Keratinocyte (primary cell): ENCODE data around the gene SDF4. TPM values are rescaled to one million over a fixed set of nuclear protein-coding genes. Genes with fewer than 3 reads are reported as not detected.

Source experiments
- DNase-seq: peaks from one replicate; pipeline ENCODE4 v3.0.0-alpha.2; 2011; ENCODE audit warnings: low read depth, missing footprints, low spot score
- FAIRE-seq: peaks from 2 replicates; lab custom pipeline; 2011; peaks lifted over from hg19 to GRCh38; lab: Jason Lieb, UNC
- H2AFZ ChIP-seq: 2 replicates; pipeline ENCODE4 v1.6.0; 2012; ENCODE audit warnings: low read length, control low read depth, inconsistent platforms; ENCODE audit not compliant: control insufficient read depth
- H3K27ac ChIP-seq: 2 replicates; pipeline ENCODE4 v1.5.1; 2011; ENCODE audit warnings: low read length; ENCODE audit not compliant: control insufficient read depth, insufficient read depth
- H3K27me3 ChIP-seq: 3 replicates; pipeline ENCODE4 v1.6.0; 2011; ENCODE audit warnings: low read length; ENCODE audit not compliant: control insufficient read depth, insufficient read depth; ENCODE audit errors: extremely low read depth
- H3K36me3 ChIP-seq, 2 experiments: 2 replicates in 1 of 2; 3 replicates in 1 of 2; pipeline ENCODE4 v1.5.1; 2011; ENCODE audit warnings: low read length in 2 of 2, mild to moderate bottlenecking in 1 of 2; ENCODE audit not compliant: control insufficient read depth in 2 of 2, insufficient read depth in 2 of 2; ENCODE audit errors: extremely low read depth in 1 of 2
- H3K4me1 ChIP-seq: 3 replicates; pipeline ENCODE4 v1.5.1; 2011; ENCODE audit warnings: low read length; ENCODE audit not compliant: control insufficient read depth, insufficient read depth; ENCODE audit errors: extremely low read depth
- H3K4me2 ChIP-seq: 3 replicates; pipeline ENCODE4 v1.6.0; 2011; ENCODE audit warnings: low read depth, low read length; ENCODE audit not compliant: control insufficient read depth, insufficient read depth; ENCODE audit errors: extremely low read depth
- H3K4me3 ChIP-seq, 3 experiments: fragments of 200-600 bp in 1 of 3; sonication (generic) in 1 of 3; 2 replicates in 2 of 3; 3 replicates in 1 of 3; pipeline ENCODE4 v1.5.1; 2011 to 2016; ENCODE audit warnings: low read length in 3 of 3, mild to moderate bottlenecking in 3 of 3, control low read depth in 2 of 3, inconsistent platforms in 1 of 3, low read depth in 1 of 3, mixed read lengths in 1 of 3, mixed run types in 1 of 3, moderate library complexity in 1 of 3; ENCODE audit not compliant: control insufficient read depth in 2 of 3, insufficient read depth in 2 of 3; ENCODE audit errors: extremely low read depth in 1 of 3
- H3K79me2 ChIP-seq: 2 replicates; pipeline ENCODE4 v1.6.0; 2012; ENCODE audit warnings: low read length; ENCODE audit not compliant: control insufficient read depth, insufficient read depth
- H3K9ac ChIP-seq: 3 replicates; pipeline ENCODE4 v1.6.0; 2011; ENCODE audit warnings: low read length; ENCODE audit not compliant: control insufficient read depth, insufficient read depth; ENCODE audit errors: extremely low read depth
- H3K9me1 ChIP-seq: 3 replicates; pipeline ENCODE4 v1.6.0; 2011; ENCODE audit warnings: low read length; ENCODE audit not compliant: control insufficient read depth, insufficient read depth; ENCODE audit errors: extremely low read depth
- H3K9me3 ChIP-seq: 2 replicates; pipeline ENCODE4 v1.5.1; 2012; ENCODE audit warnings: low read depth, low read length; ENCODE audit not compliant: control insufficient read depth
- H4K20me1 ChIP-seq: 3 replicates; pipeline ENCODE4 v1.6.0; 2011; ENCODE audit warnings: low read length; ENCODE audit not compliant: control insufficient read depth, insufficient read depth; ENCODE audit errors: extremely low read depth
- CTCF ChIP-seq, 3 experiments: IDR thresholded peaks in 1 of 3; conservative IDR thresholded peaks in 1 of 3; optimal IDR thresholded peaks in 1 of 3; 2 replicates in 2 of 3; 3 replicates in 1 of 3; pipeline versions ENCODE3 to v1.5.1; 2011; ENCODE audit warnings: low read length in 3 of 3, mild to moderate bottlenecking in 3 of 3, moderate library complexity in 2 of 3, control low read depth in 1 of 3, inconsistent platforms in 1 of 3; ENCODE audit not compliant: insufficient read depth in 2 of 3; ENCODE audit errors: extremely low read depth in 1 of 3
- EZH2 ChIP-seq: IDR thresholded peaks from one replicate; pipeline ENCODE4 v1.6.1; 2012; ENCODE audit warnings: inconsistent platforms, mild to moderate bottlenecking, low read length, moderate library complexity
- dilution Hi-C: fragments of 300-500 bp; cut with MboI; formaldehyde crosslinking; loops from one replicate; pipeline ENCODE4 v1.7.0; 2020; ENCODE audit warnings: low sequenced_read_pairs; ENCODE audit not compliant: extremely low pct_ligation_motif_present
- polyA plus RNA-seq, 5 experiments: library from polyadenylated mRNA; depleted of rRNA in 3 of 5; stranded (reverse) in 3 of 5; stranded (forward) in 1 of 5; unstranded in 1 of 5; fragments of >200 nt; gene quantifications; 1 replicate in 1 of 5; 2 replicates in 3 of 5; 3 replicates in 1 of 5; pipeline versions ENCODE4 v1.2.1 to v1.2.3, GENCODE V29; 2011 to 2012; ENCODE audit warnings: missing spikeins in 2 of 5, low read depth in 1 of 5, low replicate concordance in 1 of 5

Gene SDF4
- polyA plus RNA-seq, 1 donor (not counting 4 experiments of a cell fraction or from before 2014, with no cell fraction given) = 66.3 TPM

GRCh38 chr1:1244192-1244811 is 12.5 kb upstream of the SDF4 start:
- no peak overlapping the region for H3K4me2 ChIP-seq
- H3K79me2 ChIP-seq = no peaks in the 10 kb centered on the region
- H3K9me3 ChIP-seq = no peaks in the 10 kb centered on the region
- H3K9me1 ChIP-seq = no peaks in the 10 kb centered on the region
- no peak for TF ChIP-seq CTCF (optimal IDR thresholded peaks at IDR 0.05 in 1 of 3, IDR thresholded peaks at IDR 0.05 in 1 of 3, conservative IDR thresholded peaks at IDR 0.05 in 1 of 3; ENCODE audit: extremely low read depth in 1 of 3, insufficient read depth in 2 of 3, low read length in 3 of 3)
- no peak for TF ChIP-seq EZH2
- no peak for FAIRE-seq
- H3K9ac ChIP-seq = no peak overlapping the region
- dilution Hi-C loops = no loop called here
- H2AFZ ChIP-seq = no peak overlapping the region
- no peak overlapping the region for H3K27ac ChIP-seq
- peaks cover 2% of the 10 kb centered on the region for H3K4me1 ChIP-seq
- peaks cover 20% of the 10 kb centered on the region for H3K27me3 ChIP-seq
- no peak for DNase-seq
- H4K20me1 ChIP-seq = no peaks in the 10 kb centered on the region
- no peaks in the 10 kb centered on the region for H3K36me3 ChIP-seq
- no peak overlapping the region for H3K4me3 ChIP-seq

GRCh38 chr1:1243807-1244191 is 12.0 kb upstream of the SDF4 start:
- Histone ChIP-seq H3K27me3 (peaks cover 20% of the 10 kb centered on the region), H3K79me2 (no peaks in the 10 kb centered on the region), H3K4me2 (no peak overlapping the region), H3K4me3 (no peak overlapping the region), H3K36me3 (no peaks in the 10 kb centered on the region), H4K20me1 (no peaks in the 10 kb centered on the region), H3K9ac (no peak overlapping the region), H3K9me3 (no peaks in the 10 kb centered on the region), H3K9me1 (no peaks in the 10 kb centered on the region), H3K4me1 (peaks cover 4% of the 10 kb centered on the region), H3K27ac (no peak overlapping the region), H2AFZ (no peak overlapping the region)
- TF ChIP-seq EZH2 (no peak), CTCF (optimal IDR thresholded peaks at IDR 0.05 in 1 of 3, IDR thresholded peaks at IDR 0.05 in 1 of 3, conservative IDR thresholded peaks at IDR 0.05 in 1 of 3; ENCODE audit: extremely low read depth in 1 of 3, insufficient read depth in 2 of 3, low read length in 3 of 3) (no peak)
- dilution Hi-C loops = no loop called here
- no peak for DNase-seq
- FAIRE-seq = no peak
